Keratinocyte (primary cell): ENCODE results near the gene C4orf17.

Source experiments
- EZH2 ChIP-seq: IDR thresholded peaks from one replicate; pipeline ENCODE4 v1.6.1; 2012; ENCODE audit warnings: inconsistent platforms, mild to moderate bottlenecking, low read length, moderate library complexity
- TF ChIP-seq, protein P1 (sequence below), 3 experiments: IDR thresholded peaks in 1 of 3; conservative IDR thresholded peaks in 1 of 3; optimal IDR thresholded peaks in 1 of 3; 2 replicates in 2 of 3; 3 replicates in 1 of 3; pipeline versions ENCODE3 to v1.5.1; 2011; ENCODE audit warnings: low read length in 3 of 3, mild to moderate bottlenecking in 3 of 3, moderate library complexity in 2 of 3, control low read depth in 1 of 3, inconsistent platforms in 1 of 3; ENCODE audit not compliant: insufficient read depth in 2 of 3; ENCODE audit errors: extremely low read depth in 1 of 3

DNA sequence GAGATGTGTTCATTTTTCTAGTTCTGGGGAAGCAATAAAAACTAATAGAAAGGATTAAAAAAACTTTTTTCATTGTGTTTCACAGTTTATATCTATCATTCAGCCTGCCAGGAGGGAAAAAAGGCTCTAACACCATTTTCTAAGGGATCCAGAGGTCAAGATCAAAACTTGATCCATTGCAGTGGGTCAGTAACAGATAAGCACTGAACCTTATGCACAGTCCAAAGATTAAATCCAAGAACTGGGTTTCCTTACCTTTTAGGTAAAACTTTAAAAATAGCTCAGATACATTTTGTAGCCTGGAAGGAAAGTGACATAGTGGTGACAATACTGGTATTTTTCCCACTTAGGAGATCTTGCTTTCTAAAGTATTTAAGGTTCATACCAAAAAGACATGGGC is 76.5 kb downstream of the C4orf17 start:
- TF ChIP-seq EZH2: no peak
- TF ChIP-seq, protein P1, sequence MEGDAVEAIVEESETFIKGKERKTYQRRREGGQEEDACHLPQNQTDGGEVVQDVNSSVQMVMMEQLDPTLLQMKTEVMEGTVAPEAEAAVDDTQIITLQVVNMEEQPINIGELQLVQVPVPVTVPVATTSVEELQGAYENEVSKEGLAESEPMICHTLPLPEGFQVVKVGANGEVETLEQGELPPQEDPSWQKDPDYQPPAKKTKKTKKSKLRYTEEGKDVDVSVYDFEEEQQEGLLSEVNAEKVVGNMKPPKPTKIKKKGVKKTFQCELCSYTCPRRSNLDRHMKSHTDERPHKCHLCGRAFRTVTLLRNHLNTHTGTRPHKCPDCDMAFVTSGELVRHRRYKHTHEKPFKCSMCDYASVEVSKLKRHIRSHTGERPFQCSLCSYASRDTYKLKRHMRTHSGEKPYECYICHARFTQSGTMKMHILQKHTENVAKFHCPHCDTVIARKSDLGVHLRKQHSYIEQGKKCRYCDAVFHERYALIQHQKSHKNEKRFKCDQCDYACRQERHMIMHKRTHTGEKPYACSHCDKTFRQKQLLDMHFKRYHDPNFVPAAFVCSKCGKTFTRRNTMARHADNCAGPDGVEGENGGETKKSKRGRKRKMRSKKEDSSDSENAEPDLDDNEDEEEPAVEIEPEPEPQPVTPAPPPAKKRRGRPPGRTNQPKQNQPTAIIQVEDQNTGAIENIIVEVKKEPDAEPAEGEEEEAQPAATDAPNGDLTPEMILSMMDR (optimal IDR thresholded peaks at IDR 0.05 in 1 of 3, IDR thresholded peaks at IDR 0.05 in 1 of 3, conservative IDR thresholded peaks at IDR 0.05 in 1 of 3; ENCODE audit: extremely low read depth in 1 of 3, insufficient read depth in 2 of 3, low read length in 3 of 3): no peak
